ENCODE results near the gene CDCA5.

- TF ChIP-seq YY1 (IDR thresholded peaks at IDR 0.05; ENCODE audit: insufficient read depth, insufficient read length) (no peak), SUZ12 (IDR thresholded peaks at IDR 0.05; ENCODE audit: extremely low read depth, insufficient read depth, insufficient read length) (no peak)
Observed at GRCh38 chr11:65118097-65118837, 34.4 kb upstream of the CDCA5 start.

Data from NT2/D1 (cell line).